Measurements from ENCODE around the gene FAM131A. TPM values are rescaled to one million over a fixed set of nuclear protein-coding genes. Genes with fewer than 3 reads are reported as not detected.

The FAM131A gene
- total and polyA plus RNA-seq, 9 of the 15 experiments (the other 6 are each of a cell fraction or from before 2014, with no cell fraction given), result 0.48 to 11.1 (median 4.3) TPM

- TF ChIP-seq DIDO1 (tag; IDR thresholded peaks at IDR 0.05; ENCODE audit: low read depth) (no peak), CREB3 (tag; conservative IDR thresholded peaks at IDR 0.05; ENCODE audit: low read depth) (no peak), E2F6 (IDR thresholded peaks at IDR 0.05; ENCODE audit: borderline replicate concordance in 1 of 2, extremely low read depth in 1 of 2, insufficient read depth in 1 of 2, insufficient read length in 1 of 2, low read depth in 1 of 2, low read length in 1 of 2, poor library complexity in 1 of 2, severe bottlenecking in 1 of 2) (peak in 1 of 2 experiments; percentile 13), TFAP4 (CRISPR knock-in tag; IDR thresholded peaks at IDR 0.05; ENCODE audit: borderline replicate concordance) (peak; percentile 51; the same call in 1 of the 2 replicates), ZNF280A (IDR thresholded peaks at IDR 0.05; ENCODE audit: low read depth, partially characterized antibody) (no peak), PML (IDR thresholded peaks at IDR 0.05; ENCODE audit: low read length) (no peak), ZNF280B (CRISPR knock-in tag; IDR thresholded peaks at IDR 0.05) (no peak), E2F5 (CRISPR knock-in tag; IDR thresholded peaks at IDR 0.05) (no peak), POLR2AphosphoS5 (IDR thresholded peaks at IDR 0.05; ENCODE audit: control insufficient read depth, insufficient read depth, low read depth, low read length) (peak; percentile 26; the same call in 1 of the 2 replicates), ILF3 (IDR thresholded peaks at IDR 0.05; ENCODE audit: borderline replicate concordance) (0 out of 2 replicates have a peak, but pooled peaks have one; percentile 30), ZNF639 (CRISPR knock-in tag; conservative IDR thresholded peaks at IDR 0.05 in 1 of 2, IDR thresholded peaks at IDR 0.05 in 1 of 2) (0 out of 4 replicates have a peak, but pooled peaks of 1 of the 2 experiments have one; percentile 36), JUN (IDR thresholded peaks at IDR 0.05; ENCODE audit: borderline replicate concordance, low read depth, low read length) (peak; percentile 77), JUN (CRISPR knock-in tag; IDR thresholded peaks at IDR 0.05; ENCODE audit: borderline replicate concordance) (no peak), CTBP1 (IDR thresholded peaks at IDR 0.05; ENCODE audit: borderline replicate concordance) (peak; percentile 72; the same call in 1 of the 2 replicates), SIN3B (IDR thresholded peaks at IDR 0.05; ENCODE audit: low read depth) (no peak), ZNF584 (CRISPR knock-in tag; IDR thresholded peaks at IDR 0.05; ENCODE audit: low read depth) (0 out of 2 replicates have a peak, but pooled peaks have one; percentile 20)
Observed at GRCh38 chr3:184334470-184335158, 2.8 kb upstream of the FAM131A start (continued).
